Activated naive CD4-positive, alpha-beta T cell treated with anti-CD3 and anti-CD28 coated beads, Interleukin-2, amount 10 ng/mL, durations not matched to agents 7 days and 5 days (primary cell): Measurements from ENCODE around the gene CCDC17.
"Not testable (repeated sequence)": the region's sequence is repeated elsewhere in the genome, so short reads cannot be mapped to it uniquely, and the experiment has no call there.

Experiments used
- CTCF ChIA-PET: fragments of 350-600 bp; sonication (Branson Sonifier 250); formaldehyde crosslinking; loops from one replicate; lab custom pipeline; 2021; ENCODE audit warnings: antibody characterized with exemption; lab: Charles Lee
- DNase-seq: peaks from one replicate; pipeline ENCODE4 v3.0.0-alpha.2; 2020
- H3K27ac Mint-ChIP-seq: one replicate; pipeline ENCODE4 v1.8.0; 2021; ENCODE audit warnings: mild to moderate bottlenecking, moderate library complexity, mixed read lengths
- H3K27me3 Mint-ChIP-seq: one replicate; pipeline ENCODE4 v1.8.0; 2021; ENCODE audit warnings: mild to moderate bottlenecking, mixed read lengths
- H3K36me3 Mint-ChIP-seq: one replicate; pipeline ENCODE4 v1.8.0; 2021; ENCODE audit warnings: mixed read lengths
- H3K4me1 Mint-ChIP-seq: one replicate; pipeline ENCODE4 v1.8.0; 2021; ENCODE audit warnings: mixed read lengths
- H3K4me3 Mint-ChIP-seq: one replicate; pipeline ENCODE4 v1.8.0; 2021; ENCODE audit warnings: mild to moderate bottlenecking, moderate library complexity, mixed read lengths
- H3K9me3 Mint-ChIP-seq: one replicate; pipeline ENCODE4 v1.8.0; 2021; ENCODE audit warnings: mixed read lengths

Gene CCDC17

GRCh38 chr1:45612941-45613579 is 10.8 kb downstream of the CCDC17 start:
- Mint-ChIP-seq H3K36me3 (peaks cover 54% of the 10 kb centered on the region), H3K4me1 (peaks cover 5% of the 10 kb centered on the region), H3K9me3 (no peaks in the 10 kb centered on the region), H3K4me3 (no peak overlapping the region), H3K27ac (no peak overlapping the region), H3K27me3 (no peaks in the 10 kb centered on the region)
- DNase-seq, result no peak
- CTCF ChIA-PET, result interaction anchor here (1.1 kb wide), 1 partner anchor 23 kb away, joined by 3 read pairs; no protein-coding TSS in a partner anchor

DNA sequence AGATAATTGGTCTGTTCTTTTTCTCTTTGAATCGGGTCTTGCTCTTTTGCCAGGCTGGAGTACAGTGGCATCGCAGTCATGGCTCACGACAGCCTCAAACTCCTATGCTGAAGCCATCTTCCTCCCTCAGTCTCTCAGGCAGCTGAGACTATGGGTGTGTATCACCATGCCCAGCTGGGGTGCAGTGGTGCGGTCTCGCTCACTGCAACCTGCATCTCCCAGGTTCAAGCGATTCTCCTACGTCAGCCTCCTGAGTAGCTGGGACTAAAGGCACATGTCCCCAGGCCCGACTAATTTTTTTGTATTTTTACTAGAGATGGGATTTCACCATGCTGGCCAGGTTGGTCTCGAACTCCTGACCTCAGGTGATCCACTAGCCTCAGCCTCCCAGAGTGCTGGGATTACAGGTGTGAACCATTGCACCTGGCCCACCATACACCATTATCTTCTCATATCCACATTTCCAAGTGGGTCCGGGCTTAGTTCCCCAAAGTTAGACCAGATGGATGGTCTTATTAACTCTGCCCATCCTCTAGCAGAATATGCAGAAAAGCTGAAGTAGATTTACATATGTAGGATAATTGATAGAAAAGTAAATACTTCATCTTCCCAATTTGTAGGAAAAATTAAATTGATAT is 13.1 kb downstream of the CCDC17 start:
- Mint-ChIP-seq H3K4me1 (peaks cover 19% of the 10 kb centered on the region), H3K36me3 (peaks cover 60% of the 10 kb centered on the region), H3K27ac (no peak overlapping the region), H3K4me3 (no peak overlapping the region), H3K27me3 (no peaks in the 10 kb centered on the region), H3K9me3 (no peaks in the 10 kb centered on the region)
- CTCF ChIA-PET, result no interaction called here
- DNase-seq, result no peak

GRCh38 chr1:45608175-45609156 is 15.4 kb downstream of the CCDC17 start:
- H3K27me3 Mint-ChIP-seq, result no peaks in the 10 kb centered on the region
- CTCF ChIA-PET, result no interaction called here
- H3K4me3 Mint-ChIP-seq, result no peak overlapping the region
- H3K4me1 Mint-ChIP-seq, result peaks cover 22% of the 10 kb centered on the region
- H3K36me3 Mint-ChIP-seq, result peaks cover 56% of the 10 kb centered on the region
- H3K27ac Mint-ChIP-seq, result peak overlapping the region; percentile 15
- no peaks in the 10 kb centered on the region for H3K9me3 Mint-ChIP-seq
- DNase-seq, result no peak

DNA sequence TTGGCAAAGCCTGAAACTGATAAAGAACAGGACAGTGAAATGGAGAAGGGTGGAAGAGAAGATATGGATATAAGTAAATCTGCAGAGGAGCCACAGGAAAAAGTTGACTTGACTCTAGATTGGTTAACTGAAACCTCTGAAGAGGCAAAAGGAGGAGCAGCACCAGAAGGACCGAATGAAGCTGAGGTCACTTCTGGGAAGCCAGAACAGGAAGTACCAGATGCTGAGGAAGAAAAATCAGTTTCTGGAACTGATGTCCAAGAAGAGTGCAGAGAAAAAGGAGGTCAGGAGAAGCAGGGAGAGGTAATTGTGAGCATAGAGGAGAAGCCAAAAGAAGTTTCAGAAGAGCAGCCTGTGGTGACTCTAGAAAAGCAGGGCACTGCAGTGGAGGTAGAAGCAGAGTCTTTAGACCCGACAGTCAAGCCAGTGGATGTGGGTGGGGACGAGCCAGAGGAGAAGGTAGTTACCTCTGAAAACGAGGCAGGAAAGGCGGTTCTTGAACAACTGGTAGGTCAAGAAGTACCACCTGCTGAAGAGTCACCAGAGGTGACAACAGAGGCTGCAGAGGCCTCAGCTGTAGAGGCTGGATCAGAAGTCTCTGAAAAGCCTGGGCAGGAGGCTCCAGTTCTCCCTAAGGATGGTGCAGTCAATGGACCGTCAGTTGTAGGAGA is 16.3 kb downstream of the CCDC17 start:
- Mint-ChIP-seq H3K4me3 (no peak overlapping the region), H3K4me1 (peaks cover 22% of the 10 kb centered on the region), H3K27me3 (no peaks in the 10 kb centered on the region), H3K36me3 (peaks cover 57% of the 10 kb centered on the region), H3K27ac (peak overlapping the region; percentile 73), H3K9me3 (no peaks in the 10 kb centered on the region)
- CTCF ChIA-PET, result no interaction called here
- DNase-seq, result no peak

- Mint-ChIP-seq H3K27ac (no peak overlapping the region), H3K9me3 (no peaks in the 10 kb centered on the region), H3K27me3 (no peaks in the 10 kb centered on the region), H3K4me1 (peaks cover 38% of the 10 kb centered on the region), H3K36me3 (peaks cover 51% of the 10 kb centered on the region), H3K4me3 (no peak overlapping the region)
- DNase-seq, result no peak
- CTCF ChIA-PET, result no interaction called here
Observed at GRCh38 chr1:45604239-45604638, 19.6 kb downstream of the CCDC17 start.

GRCh38 chr1:45596765-45597164 is 27.1 kb downstream of the CCDC17 start:
- Mint-ChIP-seq H3K4me1 (peaks cover 17% of the 10 kb centered on the region), H3K36me3 (peaks cover 27% of the 10 kb centered on the region)
- CTCF ChIA-PET, DNase-seq, H3K27me3 Mint-ChIP-seq, H3K4me3 Mint-ChIP-seq, H3K27ac Mint-ChIP-seq, H3K9me3 Mint-ChIP-seq: not testable (repeated sequence)

GRCh38 chr1:45594412-45594811 is 29.4 kb downstream of the CCDC17 start:
- CTCF ChIA-PET, result no interaction called here

GRCh38 chr1:45589861-45590260 is 34.0 kb downstream of the CCDC17 start:
- Mint-ChIP-seq H3K4me1 (peaks cover 30% of the 10 kb centered on the region), H3K9me3 (no peaks in the 10 kb centered on the region), H3K27me3 (no peaks in the 10 kb centered on the region), H3K36me3 (peaks cover 24% of the 10 kb centered on the region), H3K27ac (no peak overlapping the region), H3K4me3 (no peak overlapping the region)
- no peak for DNase-seq
- CTCF ChIA-PET, result interaction anchor here (0.9 kb wide), 1 partner anchor 77 kb away, joined by 3 read pairs; no protein-coding TSS in a partner anchor

More at GRCh38 chr1:45594412-45594811, 29.4 kb downstream of the CCDC17 start:
- Mint-ChIP-seq H3K36me3 (peaks cover 34% of the 10 kb centered on the region), H3K27me3 (no peaks in the 10 kb centered on the region), H3K4me1 (peaks cover 5% of the 10 kb centered on the region), H3K4me3 (no peak overlapping the region), H3K27ac (no peak overlapping the region), H3K9me3 (no peaks in the 10 kb centered on the region)
- no peak for DNase-seq

- Mint-ChIP-seq H3K27ac (peak overlapping the region; percentile 91), H3K4me3 (peak overlapping the region; percentile 96), H3K9me3 (no peaks in the 10 kb centered on the region), H3K27me3 (peaks cover 3% of the 10 kb centered on the region), H3K4me1 (peaks cover 40% of the 10 kb centered on the region), H3K36me3 (peaks cover 13% of the 10 kb centered on the region)
- CTCF ChIA-PET, result no interaction called here
- no peak for DNase-seq
Observed at GRCh38 chr1:45586769-45587168, 37.1 kb downstream of the CCDC17 start.

DNA sequence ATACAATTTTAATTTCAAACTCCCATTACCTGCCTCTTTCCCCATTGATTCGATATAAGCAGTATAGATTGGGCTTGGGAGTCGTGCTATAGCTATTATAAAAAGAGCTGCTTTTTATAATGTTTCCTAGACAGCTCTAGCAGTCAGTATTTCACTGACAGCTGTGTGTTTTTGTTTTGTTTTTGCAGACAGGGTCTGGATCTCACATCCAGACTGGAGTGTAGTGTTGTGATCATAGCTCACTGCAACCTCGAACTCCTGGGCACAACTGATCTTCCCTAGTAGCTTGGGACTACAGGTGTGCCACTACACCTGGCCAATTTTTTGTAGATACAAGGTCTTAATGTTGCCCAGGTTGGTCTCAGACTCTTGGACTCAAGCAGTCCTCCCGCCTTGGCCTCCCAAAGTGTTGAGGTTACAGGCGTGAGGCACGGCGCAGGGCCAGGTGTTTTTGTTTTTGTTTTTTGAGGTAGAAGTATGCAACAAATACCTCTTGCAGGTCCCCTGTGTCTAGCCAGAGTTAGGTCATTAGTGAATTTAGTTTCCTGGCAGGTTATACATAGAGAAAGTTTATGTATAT is 38.3 kb downstream of the CCDC17 start:
- peak overlapping the region; percentile 96 for H3K4me3 Mint-ChIP-seq
- DNase-seq, result peak; percentile 28

DNA sequence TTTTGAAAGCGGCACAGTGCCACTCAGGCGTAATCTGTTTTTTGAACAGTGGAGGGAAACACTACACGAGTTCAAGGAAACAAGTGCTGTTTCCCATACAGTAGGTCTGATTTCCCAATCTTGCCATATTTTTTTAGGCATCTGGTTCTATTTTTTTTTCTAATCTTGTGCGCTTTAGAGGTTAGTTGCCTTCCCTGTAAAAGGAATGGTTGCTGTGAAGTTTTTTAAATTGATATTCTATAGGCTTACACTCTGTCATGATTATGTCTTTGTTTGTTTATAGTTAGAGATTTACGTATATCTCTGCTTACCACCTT is 38.8 kb downstream of the CCDC17 start:
- peaks cover 3% of the 10 kb centered on the region for H3K27me3 Mint-ChIP-seq
- H3K4me3 Mint-ChIP-seq, result peak overlapping the region; percentile 96
- no peaks in the 10 kb centered on the region for H3K9me3 Mint-ChIP-seq
- no peak for DNase-seq
- H3K4me1 Mint-ChIP-seq, result peaks cover 40% of the 10 kb centered on the region
- H3K27ac Mint-ChIP-seq, result peak overlapping the region; percentile 99
- CTCF ChIA-PET, result interaction anchor here (1.4 kb wide), 1 partner anchor 84 kb away, joined by 3 read pairs; no protein-coding TSS in a partner anchor
- peaks cover 6% of the 10 kb centered on the region for H3K36me3 Mint-ChIP-seq

More for the DNA sequence above, 38.3 kb downstream of the CCDC17 start:
- CTCF ChIA-PET, result interaction anchor here (1.0 to 1.4 kb wide), 2 partner anchors 85 to 92 kb away, joined by 3 read pairs; no protein-coding TSS in a partner anchor
- Mint-ChIP-seq H3K9me3 (no peaks in the 10 kb centered on the region), H3K27ac (peak overlapping the region; percentile 99), H3K4me1 (peaks cover 40% of the 10 kb centered on the region), H3K36me3 (peaks cover 7% of the 10 kb centered on the region), H3K27me3 (peaks cover 3% of the 10 kb centered on the region)

DNA sequence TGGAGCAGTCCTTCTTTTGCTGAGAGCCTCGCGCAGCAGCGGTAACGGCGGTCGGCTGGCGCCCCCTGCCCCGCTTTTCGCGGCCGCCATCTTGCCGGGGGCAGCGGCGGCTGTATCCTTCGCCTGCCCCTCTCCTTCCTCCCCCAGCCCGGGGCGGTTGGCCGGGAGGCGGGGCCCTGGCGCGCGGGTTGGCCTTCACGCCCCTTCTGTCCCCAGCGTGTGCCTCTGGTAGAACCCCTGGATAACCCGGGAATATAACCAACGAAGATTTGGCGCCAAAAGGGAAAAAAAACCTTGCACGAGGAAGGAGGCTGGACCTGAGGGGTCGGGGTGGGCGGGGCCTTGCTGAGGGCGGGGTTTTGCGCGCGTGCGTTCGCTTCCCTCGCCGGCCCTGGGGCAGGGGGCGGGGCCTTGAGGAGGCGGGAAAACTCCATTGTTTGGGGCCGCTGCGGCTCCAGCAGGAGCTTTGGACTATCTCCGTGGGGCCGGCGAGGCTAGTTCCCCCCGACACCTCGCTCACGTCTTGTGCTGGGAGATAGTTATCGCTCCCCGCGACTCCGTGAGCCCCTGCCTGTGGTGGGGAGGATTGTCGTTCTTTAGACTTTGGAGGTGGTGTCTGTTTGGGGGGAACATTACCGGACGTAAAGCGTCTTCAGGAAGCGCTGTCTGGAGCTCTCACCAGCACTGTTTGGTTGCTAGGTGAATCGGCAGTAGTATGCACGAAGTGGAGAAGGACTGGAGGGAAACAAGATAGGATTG is 39.3 kb downstream of the CCDC17 start:
- Mint-ChIP-seq H3K27me3 (peaks cover 3% of the 10 kb centered on the region), H3K27ac (peak overlapping the region; percentile 99), H3K4me3 (peak overlapping the region; percentile 96), H3K9me3 (no peaks in the 10 kb centered on the region), H3K4me1 (peaks cover 40% of the 10 kb centered on the region), H3K36me3 (peaks cover 6% of the 10 kb centered on the region)
- CTCF ChIA-PET, result interaction anchor here (1.4 to 1.6 kb wide), 2 partner anchors 83 to 102 kb away, joined by 3 to 4 read pairs; partner anchors contain the start of gene GPBP1L1
- peak; percentile 92 for DNase-seq
